ENCODE results near the gene FANCL. TPM values are rescaled to one million over a fixed set of nuclear protein-coding genes. Genes with fewer than 3 reads are reported as not detected.
"Not testable (repeated sequence)": the region's sequence is repeated elsewhere in the genome, so short reads cannot be mapped to it uniquely, and the experiment has no call there.

Gene FANCL
- total RNA-seq, 1 donor from 2014 or later: 8.6 TPM

DNA sequence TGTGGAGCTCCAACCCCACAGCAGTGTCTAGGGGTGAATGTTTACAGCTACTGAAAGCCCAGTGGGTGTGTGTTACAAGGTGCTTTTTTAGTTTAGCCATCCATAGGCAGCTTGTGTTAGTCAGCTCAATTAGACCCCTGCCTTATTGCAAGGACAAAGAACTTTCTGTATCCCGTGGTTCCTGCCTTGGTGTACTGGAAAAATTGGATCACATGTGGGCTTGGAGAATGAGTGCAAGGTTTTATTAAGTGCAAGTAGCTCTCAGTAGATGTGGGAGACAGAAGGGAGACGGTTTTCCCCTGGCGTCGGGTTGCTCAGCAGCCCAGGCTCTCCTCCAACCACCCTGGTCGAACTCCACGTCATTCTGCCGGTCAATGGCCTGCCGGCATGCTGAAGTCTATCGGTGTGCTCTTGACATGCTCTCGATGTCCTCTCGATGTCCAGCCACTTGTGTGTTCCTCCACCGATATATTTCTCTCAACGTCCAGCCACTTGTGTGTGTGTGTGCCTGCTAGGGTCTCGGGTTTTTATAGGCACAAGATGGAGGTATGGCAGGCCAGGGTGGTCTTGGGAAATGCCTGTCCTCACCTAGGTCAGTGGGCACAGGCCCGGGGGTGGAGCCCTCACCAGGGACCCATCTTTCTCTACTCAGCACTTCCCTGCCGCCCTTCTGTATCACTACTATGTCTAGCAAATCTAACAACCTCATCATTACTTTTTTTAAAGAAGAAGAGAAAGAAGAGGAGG is 13.8 kb downstream of the FANCL start:
- Mint-ChIP-seq H3K4me1 (ENCODE audit: low read depth) (no peaks in the 10 kb centered on the region), H3K27me3 (ENCODE audit: low read depth) (no peaks in the 10 kb centered on the region), H3K36me3 (ENCODE audit: low read depth) (peaks cover 8% of the 10 kb centered on the region), H3K9me3 (ENCODE audit: low read depth) (no peaks in the 10 kb centered on the region), H3K4me3 (ENCODE audit: unreplicated experiment) (no peak overlapping the region), H3K27ac (ENCODE audit: unreplicated experiment) (no peak overlapping the region)
- peak; percentile 39 for DNase-seq (ENCODE audit: low spot score)
- TF ChIP-seq, protein P1, sequence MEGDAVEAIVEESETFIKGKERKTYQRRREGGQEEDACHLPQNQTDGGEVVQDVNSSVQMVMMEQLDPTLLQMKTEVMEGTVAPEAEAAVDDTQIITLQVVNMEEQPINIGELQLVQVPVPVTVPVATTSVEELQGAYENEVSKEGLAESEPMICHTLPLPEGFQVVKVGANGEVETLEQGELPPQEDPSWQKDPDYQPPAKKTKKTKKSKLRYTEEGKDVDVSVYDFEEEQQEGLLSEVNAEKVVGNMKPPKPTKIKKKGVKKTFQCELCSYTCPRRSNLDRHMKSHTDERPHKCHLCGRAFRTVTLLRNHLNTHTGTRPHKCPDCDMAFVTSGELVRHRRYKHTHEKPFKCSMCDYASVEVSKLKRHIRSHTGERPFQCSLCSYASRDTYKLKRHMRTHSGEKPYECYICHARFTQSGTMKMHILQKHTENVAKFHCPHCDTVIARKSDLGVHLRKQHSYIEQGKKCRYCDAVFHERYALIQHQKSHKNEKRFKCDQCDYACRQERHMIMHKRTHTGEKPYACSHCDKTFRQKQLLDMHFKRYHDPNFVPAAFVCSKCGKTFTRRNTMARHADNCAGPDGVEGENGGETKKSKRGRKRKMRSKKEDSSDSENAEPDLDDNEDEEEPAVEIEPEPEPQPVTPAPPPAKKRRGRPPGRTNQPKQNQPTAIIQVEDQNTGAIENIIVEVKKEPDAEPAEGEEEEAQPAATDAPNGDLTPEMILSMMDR (IDR thresholded peaks at IDR 0.05): no peak

- peaks cover 2% of the 10 kb centered on the region for H3K36me3 Mint-ChIP-seq (ENCODE audit: low read depth)
- no peaks in the 10 kb centered on the region for H3K4me1 Mint-ChIP-seq (ENCODE audit: low read depth)
- H3K27ac Mint-ChIP-seq (ENCODE audit: unreplicated experiment): no peak overlapping the region
- TF ChIP-seq, protein P1 (IDR thresholded peaks at IDR 0.05): no peak
- H3K4me3 Mint-ChIP-seq (ENCODE audit: unreplicated experiment): no peak overlapping the region
- H3K27me3 Mint-ChIP-seq (ENCODE audit: low read depth): no peaks in the 10 kb centered on the region
- no peaks in the 10 kb centered on the region for H3K9me3 Mint-ChIP-seq (ENCODE audit: low read depth)
- DNase-seq (ENCODE audit: low spot score): no peak
These were observed 19.2 kb downstream of the FANCL start for GRCh38 chr2:58221909-58222308.

GRCh38 chr2:58215429-58215828 is 25.7 kb downstream of the FANCL start:
- no peak overlapping the region for H3K27ac Mint-ChIP-seq (ENCODE audit: unreplicated experiment)

GRCh38 chr2:58210951-58211568 is 30.1 kb downstream of the FANCL start:
- H3K4me3 Mint-ChIP-seq (ENCODE audit: unreplicated experiment); H3K36me3 Mint-ChIP-seq (ENCODE audit: low read depth); DNase-seq (ENCODE audit: low spot score); H3K9me3 Mint-ChIP-seq (ENCODE audit: low read depth); H3K27ac Mint-ChIP-seq (ENCODE audit: unreplicated experiment); H3K27me3 Mint-ChIP-seq (ENCODE audit: low read depth); H3K4me1 Mint-ChIP-seq (ENCODE audit: low read depth): not testable (repeated sequence)

More at GRCh38 chr2:58215429-58215828, 25.7 kb downstream of the FANCL start:
- DNase-seq (ENCODE audit: low spot score): no peak
- Mint-ChIP-seq H3K36me3 (ENCODE audit: low read depth) (peaks cover 10% of the 10 kb centered on the region), H3K9me3 (ENCODE audit: low read depth) (peaks cover 7% of the 10 kb centered on the region), H3K27me3 (ENCODE audit: low read depth) (no peaks in the 10 kb centered on the region), H3K4me3 (ENCODE audit: unreplicated experiment) (no peak overlapping the region), H3K4me1 (ENCODE audit: low read depth) (no peaks in the 10 kb centered on the region)
- TF ChIP-seq, protein P1 (IDR thresholded peaks at IDR 0.05): no peak

DNA sequence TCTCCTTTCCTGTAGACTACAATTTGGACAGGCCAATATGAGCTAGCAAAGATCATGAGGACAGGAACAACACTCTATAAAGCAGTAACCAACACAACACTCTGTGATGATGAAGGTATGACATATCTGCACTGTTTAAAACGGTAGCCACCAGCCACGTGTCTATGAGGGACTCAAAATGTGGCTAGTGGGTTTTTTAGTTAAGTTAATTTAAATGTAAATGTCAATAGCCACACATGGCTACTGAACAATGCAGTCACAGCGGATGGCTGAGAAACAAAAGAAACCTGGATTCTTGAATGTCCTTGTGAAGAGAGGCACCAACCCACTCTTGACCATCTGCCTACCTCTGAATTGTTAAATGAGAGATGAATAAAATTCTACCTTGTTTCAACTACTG is 33.9 kb downstream of the FANCL start:
- Mint-ChIP-seq H3K36me3 (ENCODE audit: low read depth) (peaks cover 8% of the 10 kb centered on the region), H3K4me3 (ENCODE audit: unreplicated experiment) (no peak overlapping the region), H3K27me3 (ENCODE audit: low read depth) (no peaks in the 10 kb centered on the region), H3K9me3 (ENCODE audit: low read depth) (peaks cover 7% of the 10 kb centered on the region), H3K4me1 (ENCODE audit: low read depth) (peaks cover 10% of the 10 kb centered on the region), H3K27ac (ENCODE audit: unreplicated experiment) (no peak overlapping the region)
- TF ChIP-seq, protein P1 (IDR thresholded peaks at IDR 0.05): no peak
- DNase-seq (ENCODE audit: low spot score): no peak

Measured in chondrocyte (in vitro differentiated cells).